PC-3 (cell line): ENCODE results near the gene EIF4B. TPM values are rescaled to one million over a fixed set of nuclear protein-coding genes. Genes with fewer than 3 reads are reported as not detected.

ENCODE experiments used
- ATAC-seq: fragments of 200-7000 bp; cut with Tn5 transposase; 2 replicates; pipeline ENCODE4 v1.9.1; 2020; ENCODE audit warnings: mild to moderate bottlenecking, moderate library complexity
- BruUV-seq: library from RNA; stranded (reverse); fragments of 400-500 nt; replicated peaks from 2 replicates; lab custom pipeline; 2021; lab: Mats Ljungman, UMichigan
- CTCF ChIA-PET: fragments of 300-600 bp; sonication (Branson Sonifier 250); formaldehyde crosslinking; loops from one replicate; lab custom pipeline; 2022; ENCODE audit warnings: antibody characterized with exemption; lab: Charles Lee
- POLR2A ChIA-PET: fragments of 300-600 bp; sonication (Branson Sonifier 250); formaldehyde crosslinking; loops from one replicate; lab custom pipeline; 2022; ENCODE audit warnings: antibody characterized with exemption; ENCODE audit not compliant: unreplicated experiment; lab: Charles Lee
- DNase-seq: peaks from one replicate; pipeline ENCODE4 v3.0.0-alpha.2; 2015
- H2AFZ ChIP-seq: fragments of 300-600 bp; sonication (generic); 2 replicates; pipeline ENCODE4 v1.6.0; 2016; ENCODE audit warnings: antibody characterized with exemption, low read length
- H3F3A ChIP-seq: fragments of 300-600 bp; sonication (generic); one replicate; pipeline ENCODE4 v1.6.0; 2017; ENCODE audit warnings: antibody characterized with exemption, low read length, control low read depth, mild to moderate bottlenecking; ENCODE audit not compliant: unreplicated experiment
- H3K27ac ChIP-seq: fragments of 300-600 bp; sonication (generic); 2 replicates; pipeline ENCODE4 v1.5.1; 2016; ENCODE audit warnings: mild to moderate bottlenecking, low read length
- H3K27me3 ChIP-seq: fragments of 300-600 bp; sonication (generic); 2 replicates; pipeline ENCODE4 v1.6.1; 2016; ENCODE audit warnings: low read length, mixed read lengths
- H3K36me3 ChIP-seq: fragments of 300-600 bp; sonication (generic); 2 replicates; pipeline ENCODE4 v1.6.1; 2016; ENCODE audit warnings: low read depth, mixed run types, low read length, mixed read lengths
- H3K4me1 ChIP-seq: fragments of 300-600 bp; sonication (generic); 2 replicates; pipeline ENCODE4 v1.5.1; 2016; ENCODE audit warnings: low read length; ENCODE audit not compliant: insufficient read depth
- H3K4me2 ChIP-seq: fragments of 300-600 bp; sonication (generic); 2 replicates; pipeline ENCODE4 v1.6.0; 2016; ENCODE audit warnings: low read length
- H3K4me3 ChIP-seq: fragments of 300-600 bp; sonication (generic); 2 replicates; pipeline ENCODE4 v1.5.1; 2016; ENCODE audit warnings: mild to moderate bottlenecking, low read length, mixed read lengths
- H3K79me2 ChIP-seq: fragments of 300-600 bp; sonication (generic); 2 replicates; pipeline ENCODE4 v1.6.1; 2017; ENCODE audit warnings: low read length, mixed read lengths
- H3K9ac ChIP-seq: fragments of 300-600 bp; sonication (generic); 2 replicates; pipeline ENCODE4 v1.6.0; 2016; ENCODE audit warnings: mild to moderate bottlenecking, low read length
- H3K9me2 ChIP-seq: fragments of 300-600 bp; sonication (generic); replicated peaks from 2 replicates; pipeline ENCODE4 v1.6.1; 2016; ENCODE audit warnings: mixed run types, low read length, mixed read lengths
- H3K9me3 ChIP-seq: fragments of 300-600 bp; sonication (generic); 2 replicates; pipeline ENCODE4 v1.6.1; 2016; ENCODE audit warnings: low read length, mixed read lengths
- H4K20me1 ChIP-seq: fragments of 300-600 bp; sonication (generic); 2 replicates; pipeline ENCODE4 v1.6.1; 2016; ENCODE audit warnings: low read length, mixed read lengths
- CTCF ChIP-seq: fragments of 300-600 bp; sonication (generic); conservative IDR thresholded peaks from 2 replicates; pipeline ENCODE4 v1.5.1; 2017; ENCODE audit warnings: antibody characterized with exemption, low read depth, mild to moderate bottlenecking, low read length
- EZH2 ChIP-seq: fragments of 300-600 bp; sonication (generic); IDR thresholded peaks from one replicate; pipeline ENCODE4 v1.6.1; 2017; ENCODE audit warnings: antibody characterized with exemption, mild to moderate bottlenecking, low read length; ENCODE audit not compliant: unreplicated experiment
- EZH2phosphoT487 ChIP-seq: fragments of 300-600 bp; sonication (generic); IDR thresholded peaks from 2 replicates; pipeline ENCODE4 v1.6.1; 2018; ENCODE audit warnings: mild to moderate bottlenecking, antibody characterized with exemption, low read length, borderline replicate concordance
- intact Hi-C: fragments of 100-400 bp; cut with micrococcal nuclease; formaldehyde crosslinking; loops from 2 replicates; pipeline ENCODE4 v1.9.0; 2023
- total RNA-seq: library from RNA; depleted of rRNA; stranded (reverse); fragments of >200 nt; gene quantifications from 2 replicates; pipeline ENCODE4 v1.2.3, GENCODE V29; 2014

The EIF4B gene
- total RNA-seq, 1 experiment from 2014 or later: 424 TPM

- no peak overlapping the region for H3K9ac ChIP-seq
- H3K79me2 ChIP-seq: no peaks in the 10 kb centered on the region
- H3K4me3 ChIP-seq: no peak overlapping the region
- H3K36me3 ChIP-seq: peaks cover 4% of the 10 kb centered on the region; the same call in 1 of the 2 replicates
- no peaks in the 10 kb centered on the region for H3K9me2 ChIP-seq
- intact Hi-C loops: loop anchor here (10.0 kb wide), 1 partner anchor 113 kb away; no protein-coding TSS in a partner anchor
- no peaks in the 10 kb centered on the region for H3F3A ChIP-seq
- BruUV-seq: no TSS peak
- no peaks in the 10 kb centered on the region for H3K9me3 ChIP-seq
- H3K4me1 ChIP-seq: peaks cover 24% of the 10 kb centered on the region
- peak overlapping the region; percentile 48 for H3K4me2 ChIP-seq
- peak; percentile 87 for DNase-seq
- CTCF ChIA-PET: interaction anchor here (0.5 to 1.8 kb wide), 7 partner anchors 14 to 597 kb away, joined by 3 to 13 read pairs (median 4); partner anchors contain the start of gene SPRYD3
- H3K27me3 ChIP-seq: no peaks in the 10 kb centered on the region
- TF ChIP-seq EZH2phosphoT487 (no peak), CTCF (peak; percentile 77)
- POLR2A ChIA-PET: interaction anchor here (1.0 kb wide), 1 partner anchor 56 kb away, joined by 5 read pairs; the partner anchor contains the start of gene EIF4B
- peak; percentile 60 for ATAC-seq
- no peak overlapping the region for H3K27ac ChIP-seq
- H2AFZ ChIP-seq: no peak overlapping the region
- H4K20me1 ChIP-seq: no peaks in the 10 kb centered on the region
These were observed 55.3 kb downstream of the EIF4B start for GRCh38 chr12:53061404-53062010.

GRCh38 chr12:53062011-53062961, 56.0 kb downstream of the EIF4B start:
- intact Hi-C loops: loop anchor here (10.0 kb wide), 1 partner anchor 113 kb away; no protein-coding TSS in a partner anchor
- H3K4me3 ChIP-seq: no peak overlapping the region
- peaks cover 32% of the 10 kb centered on the region for H3K4me1 ChIP-seq
- H2AFZ ChIP-seq: no peak overlapping the region
- H3K9ac ChIP-seq: no peak overlapping the region
- ATAC-seq: no peak
- peaks cover 4% of the 10 kb centered on the region; the same call in 1 of the 2 replicates for H3K36me3 ChIP-seq
- TF ChIP-seq EZH2 (no peak), CTCF (no peak), EZH2phosphoT487 (no peak)
- H3K27ac ChIP-seq: no peak overlapping the region
- H3K9me3 ChIP-seq: no peaks in the 10 kb centered on the region
- H3K27me3 ChIP-seq: no peaks in the 10 kb centered on the region
- H4K20me1 ChIP-seq: no peaks in the 10 kb centered on the region
- no peaks in the 10 kb centered on the region for H3F3A ChIP-seq
- no peaks in the 10 kb centered on the region for H3K79me2 ChIP-seq
- POLR2A ChIA-PET: interaction anchor here (1.0 kb wide), 1 partner anchor 56 kb away, joined by 5 read pairs; the partner anchor contains the start of gene EIF4B
- H3K9me2 ChIP-seq: no peaks in the 10 kb centered on the region
- peak overlapping the region; percentile 48; the same call in 1 of the 2 replicates for H3K4me2 ChIP-seq
- DNase-seq: no peak
- BruUV-seq: no TSS peak
- CTCF ChIA-PET: interaction anchor here (0.5 to 1.8 kb wide), 6 partner anchors 14 to 500 kb away, joined by 3 to 13 read pairs (median 4); partner anchors contain the start of gene SPRYD3
